Measurements from ENCODE around the gene TBC1D24.
"Not testable (repeated sequence)": the region's sequence is repeated elsewhere in the genome, so short reads cannot be mapped to it uniquely, and the experiment has no call there.

Gene TBC1D24

GRCh38 chr16:2537451-2538379 lies 62.8 kb downstream of the TBC1D24 start, which contains the start of gene PDPK1:
Gene PDPK1 (plus strand): TSS chr16:2538021. CDS start chr16:2538113, 92 bp downstream.
- H3K27ac ChIP-seq (ENCODE audit: low read depth, low read length, poor library complexity, severe bottlenecking), result peak within 1 kb of the TSS; percentile 55
- no peaks in the 10 kb centered on the region for H3K9me3 ChIP-seq (ENCODE audit: low read length)
- H3K4me3 ChIP-seq (ENCODE audit: low read depth, low read length, poor library complexity, severe bottlenecking), result peak within 1 kb of the TSS; percentile 74
- H3K79me2 ChIP-seq (ENCODE audit: insufficient read depth, low read length), result peaks cover 12% of the 10 kb centered on the region
- H3K4me2 ChIP-seq (ENCODE audit: low read length), result peak within 1 kb of the TSS; percentile 91
- H3K36me3 ChIP-seq (ENCODE audit: insufficient read depth, low read length), result peaks cover 9% of the 10 kb centered on the region; the same call in 1 of the 2 replicates
- H3K9ac ChIP-seq (ENCODE audit: low read length), result peak within 1 kb of the TSS; percentile 75
- H4K20me1 ChIP-seq (ENCODE audit: insufficient read depth, low read length), result no peaks in the 10 kb centered on the region
- no peak within 1 kb of the TSS for H2AFZ ChIP-seq (ENCODE audit: low read length)
- no peaks in the 10 kb centered on the region for H3F3A ChIP-seq (ENCODE audit: insufficient read depth, low read length)
- no peaks in the 10 kb centered on the region for H3K27me3 ChIP-seq (ENCODE audit: insufficient read depth, low read length)
- TF ChIP-seq EZH2 (IDR thresholded peaks at IDR 0.05; ENCODE audit: borderline replicate concordance, low read length) (no peak), CTCF (IDR thresholded peaks at IDR 0.05; ENCODE audit: low read length) (no peak)
- H3K4me1 ChIP-seq (ENCODE audit: insufficient read depth, low read length, severe bottlenecking), result peaks cover 36% of the 10 kb centered on the region
- H3K9me2 ChIP-seq (ENCODE audit: low read depth, low read length), result no peaks in the 10 kb centered on the region

- H3K9me2 ChIP-seq (ENCODE audit: low read depth, low read length); H3K27me3 ChIP-seq (ENCODE audit: insufficient read depth, low read length); H3K9me3 ChIP-seq (ENCODE audit: low read length); H4K20me1 ChIP-seq (ENCODE audit: insufficient read depth, low read length); H3K36me3 ChIP-seq (ENCODE audit: insufficient read depth, low read length); H3F3A ChIP-seq (ENCODE audit: insufficient read depth, low read length); H2AFZ ChIP-seq (ENCODE audit: low read length): not testable (repeated sequence)
- Histone ChIP-seq H3K27ac (ENCODE audit: low read depth, low read length, poor library complexity, severe bottlenecking) (peak overlapping the region; percentile 63), H3K79me2 (ENCODE audit: insufficient read depth, low read length) (peaks cover 20% of the 10 kb centered on the region), H3K4me3 (ENCODE audit: low read depth, low read length, poor library complexity, severe bottlenecking) (peak overlapping the region; percentile 70), H3K9ac (ENCODE audit: low read length) (peak overlapping the region; percentile 52; the same call in 1 of the 2 replicates), H3K4me1 (ENCODE audit: insufficient read depth, low read length, severe bottlenecking) (peaks cover 32% of the 10 kb centered on the region), H3K4me2 (ENCODE audit: low read length) (peak overlapping the region; percentile 91)
Measured at GRCh38 chr16:2539192-2539844, 64.4 kb downstream of the TBC1D24 start.

- Histone ChIP-seq H3K79me2 (ENCODE audit: insufficient read depth, low read length) (peaks cover 26% of the 10 kb centered on the region), H3K4me2 (ENCODE audit: low read length) (peak overlapping the region; percentile 91), H3K4me3 (ENCODE audit: low read depth, low read length, poor library complexity, severe bottlenecking) (peak overlapping the region; percentile 70), H3K4me1 (ENCODE audit: insufficient read depth, low read length, severe bottlenecking) (peaks cover 32% of the 10 kb centered on the region), H3K27ac (ENCODE audit: low read depth, low read length, poor library complexity, severe bottlenecking) (peak overlapping the region; percentile 63), H3K9ac (ENCODE audit: low read length) (peak overlapping the region; percentile 52; the same call in 1 of the 2 replicates)
- not testable (repeated sequence) for H3K9me3 ChIP-seq (ENCODE audit: low read length); H3K36me3 ChIP-seq (ENCODE audit: insufficient read depth, low read length); H2AFZ ChIP-seq (ENCODE audit: low read length); H3F3A ChIP-seq (ENCODE audit: insufficient read depth, low read length); H3K9me2 ChIP-seq (ENCODE audit: low read depth, low read length); H4K20me1 ChIP-seq (ENCODE audit: insufficient read depth, low read length); H3K27me3 ChIP-seq (ENCODE audit: insufficient read depth, low read length)
- TF ChIP-seq CTCF (IDR thresholded peaks at IDR 0.05; ENCODE audit: low read length), result peak; percentile 50
Measured at GRCh38 chr16:2539845-2540458, 65.0 kb downstream of the TBC1D24 start.

GRCh38 chr16:2540912-2541311 lies 66.0 kb downstream of the TBC1D24 start:
- H3K4me2 ChIP-seq (ENCODE audit: low read length), result peak overlapping the region; percentile 91; the same call in 1 of the 2 replicates
- H3K4me3 ChIP-seq (ENCODE audit: low read depth, low read length, poor library complexity, severe bottlenecking), result peak overlapping the region; percentile 18
- peaks cover 36% of the 10 kb centered on the region for H3K4me1 ChIP-seq (ENCODE audit: insufficient read depth, low read length, severe bottlenecking)
- H3K27me3 ChIP-seq (ENCODE audit: insufficient read depth, low read length); H4K20me1 ChIP-seq (ENCODE audit: insufficient read depth, low read length); H3F3A ChIP-seq (ENCODE audit: insufficient read depth, low read length); H3K36me3 ChIP-seq (ENCODE audit: insufficient read depth, low read length); H3K9me3 ChIP-seq (ENCODE audit: low read length); H3K9ac ChIP-seq (ENCODE audit: low read length); H2AFZ ChIP-seq (ENCODE audit: low read length); H3K9me2 ChIP-seq (ENCODE audit: low read depth, low read length): not testable (repeated sequence)
- H3K27ac ChIP-seq (ENCODE audit: low read depth, low read length, poor library complexity, severe bottlenecking), result peak overlapping the region; percentile 69
- peaks cover 36% of the 10 kb centered on the region for H3K79me2 ChIP-seq (ENCODE audit: insufficient read depth, low read length)

- peaks cover 38% of the 10 kb centered on the region for H3K79me2 ChIP-seq (ENCODE audit: insufficient read depth, low read length)
- H3K27me3 ChIP-seq (ENCODE audit: insufficient read depth, low read length); H2AFZ ChIP-seq (ENCODE audit: low read length); H3K9me2 ChIP-seq (ENCODE audit: low read depth, low read length); H4K20me1 ChIP-seq (ENCODE audit: insufficient read depth, low read length); H3F3A ChIP-seq (ENCODE audit: insufficient read depth, low read length); H3K36me3 ChIP-seq (ENCODE audit: insufficient read depth, low read length); H3K9ac ChIP-seq (ENCODE audit: low read length); H3K9me3 ChIP-seq (ENCODE audit: low read length): not testable (repeated sequence)
- peak overlapping the region; percentile 46; the same call in 1 of the 2 replicates for H3K4me2 ChIP-seq (ENCODE audit: low read length)
- peak overlapping the region; percentile 18 for H3K4me3 ChIP-seq (ENCODE audit: low read depth, low read length, poor library complexity, severe bottlenecking)
- peaks cover 39% of the 10 kb centered on the region for H3K4me1 ChIP-seq (ENCODE audit: insufficient read depth, low read length, severe bottlenecking)
- peak overlapping the region; percentile 69 for H3K27ac ChIP-seq (ENCODE audit: low read depth, low read length, poor library complexity, severe bottlenecking)
Measured at GRCh38 chr16:2541409-2541808, 66.5 kb downstream of the TBC1D24 start.

All from OCI-LY1 (cell line).